PC-9 (cell line): ENCODE data around the gene IRF4. TPM values are rescaled to one million over a fixed set of nuclear protein-coding genes. Genes with fewer than 3 reads are reported as not detected.
A peak's percentile ranks its signal among the peaks of the same experiment; 100 is the strongest.

Experiments
- BruUV-seq: library from RNA; stranded (reverse); fragments of 400-500 nt; replicated peaks from 2 replicates; lab custom pipeline; 2021; lab: Mats Ljungman, UMichigan
- CTCF ChIA-PET: fragments of 300-600 bp; sonication (Branson Sonifier 250); formaldehyde crosslinking; loops from one replicate; lab custom pipeline; 2022; ENCODE audit warnings: antibody characterized with exemption; lab: Charles Lee
- POLR2A ChIA-PET: fragments of 300-600 bp; sonication (Branson Sonifier 250); formaldehyde crosslinking; loops from one replicate; lab custom pipeline; 2022; ENCODE audit warnings: antibody characterized with exemption; ENCODE audit not compliant: unreplicated experiment; lab: Charles Lee
- DNase-seq, 2 experiments: peaks; one replicate each; pipeline versions ENCODE4 v3.0.0 to v3.0.0-alpha.2; 2015 to 2022; ENCODE audit warnings: mixed read lengths in 1 of 2
- H2AFZ ChIP-seq: fragments of 200-600 bp; sonication (generic); 2 replicates; pipeline ENCODE4 v1.8.1; 2017; ENCODE audit warnings: antibody characterized with exemption
- H3F3A ChIP-seq: fragments of 200-600 bp; sonication (generic); 2 replicates; pipeline ENCODE4 v1.8.1; 2017; ENCODE audit warnings: antibody characterized with exemption, mild to moderate bottlenecking, low read depth; ENCODE audit not compliant: insufficient read depth
- H3K27ac ChIP-seq: fragments of 200-600 bp; sonication (generic); 2 replicates; pipeline ENCODE4 v1.6.1; 2016; ENCODE audit warnings: mixed run types
- H3K27me3 ChIP-seq: fragments of 200-600 bp; sonication (generic); 2 replicates; pipeline ENCODE4 v1.6.1; 2016; ENCODE audit warnings: low read depth, mixed run types; ENCODE audit not compliant: insufficient read depth
- H3K36me3 ChIP-seq: fragments of 200-600 bp; sonication (generic); 2 replicates; pipeline ENCODE4 v1.6.1; 2016; ENCODE audit warnings: low read depth, mixed run types
- H3K4me1 ChIP-seq: fragments of 200-600 bp; sonication (generic); replicated peaks from 2 replicates; pipeline ENCODE4 v1.6.1; 2016; ENCODE audit warnings: mixed run types; ENCODE audit not compliant: insufficient read depth
- H3K4me2 ChIP-seq: fragments of 200-600 bp; sonication (generic); 2 replicates; pipeline ENCODE4 v1.6.1; 2017; ENCODE audit warnings: mixed run types
- H3K4me3 ChIP-seq: fragments of 200-600 bp; sonication (generic); 2 replicates; pipeline ENCODE4 v1.6.1; 2016; ENCODE audit warnings: mixed run types
- H3K79me2 ChIP-seq: fragments of 200-600 bp; sonication (generic); 2 replicates; pipeline ENCODE4 v1.6.1; 2017; ENCODE audit warnings: low read depth, mixed run types
- H3K9me2 ChIP-seq: fragments of 200-600 bp; sonication (generic); 2 replicates; pipeline ENCODE4 v1.8.1; 2017; ENCODE audit warnings: mild to moderate bottlenecking; ENCODE audit not compliant: insufficient read depth
- H3K9me3 ChIP-seq: fragments of 200-600 bp; sonication (generic); 2 replicates; pipeline ENCODE4 v1.8.1; 2016; ENCODE audit warnings: low read depth; ENCODE audit not compliant: insufficient read depth
- H4K20me1 ChIP-seq: fragments of 200-600 bp; sonication (generic); 2 replicates; pipeline ENCODE4 v1.8.1; 2017; ENCODE audit not compliant: insufficient read depth
- CTCF ChIP-seq: fragments of 200-600 bp; sonication (generic); conservative IDR thresholded peaks from 2 replicates; pipeline ENCODE4 v1.6.1; 2017; ENCODE audit warnings: mixed run types, antibody characterized with exemption, mild to moderate bottlenecking, moderate library complexity
- EZH2 ChIP-seq: fragments of 200-600 bp; sonication (generic); IDR thresholded peaks from 2 replicates; pipeline ENCODE4 v1.8.0; 2017; ENCODE audit warnings: antibody characterized with exemption, low read depth
- intact Hi-C: fragments of 100-400 bp; cut with micrococcal nuclease; formaldehyde crosslinking; loops from one replicate; pipeline ENCODE4 v1.10.0; 2022; ENCODE audit not compliant: unreplicated experiment
- total RNA-seq: library from RNA; stranded (reverse); gene quantifications from 2 replicates; pipeline ENCODE4 v1.2.3, GENCODE V29; 2021

IRF4 gene
- total RNA-seq, 1 experiment from 2014 or later: not detected

GRCh38 chr6:415087-415486 lies 23.5 kb downstream of the IRF4 start:
- Histone ChIP-seq H3K4me3 (no peak overlapping the region), H3K79me2 (no peaks in the 10 kb centered on the region), H3K36me3 (no peaks in the 10 kb centered on the region), H3K4me1 (no peaks in the 10 kb centered on the region), H3K4me2 (no peak overlapping the region), H3K27ac (no peak overlapping the region), H3K9me2 (no peaks in the 10 kb centered on the region), H3K27me3 (peaks cover 39% of the 10 kb centered on the region), H2AFZ (no peak overlapping the region), H3K9me3 (no peaks in the 10 kb centered on the region; the same call in 1 of the 2 replicates), H4K20me1 (no peaks in the 10 kb centered on the region), H3F3A (no peaks in the 10 kb centered on the region)
- POLR2A ChIA-PET: no interaction called here
- DNase-seq: no peak
- CTCF ChIA-PET: no interaction called here
- intact Hi-C loops: no loop called here
- BruUV-seq: no TSS peak
- TF ChIP-seq CTCF (no peak), EZH2 (no peak)

- Histone ChIP-seq H3K27me3 (no peaks in the 10 kb centered on the region), H3K4me1 (peaks cover 9% of the 10 kb centered on the region), H3K27ac (no peak overlapping the region), H3K79me2 (no peaks in the 10 kb centered on the region), H3K4me3 (no peak overlapping the region), H3K4me2 (no peak overlapping the region), H3K9me3 (no peaks in the 10 kb centered on the region), H2AFZ (no peak overlapping the region), H3F3A (0 out of 2 replicates have a peak, but pooled peaks cover 6% of the 10 kb centered on the region), H3K9me2 (no peaks in the 10 kb centered on the region), H4K20me1 (no peaks in the 10 kb centered on the region), H3K36me3 (no peaks in the 10 kb centered on the region)
- DNase-seq: no peak
- TF ChIP-seq EZH2 (no peak), CTCF (no peak)
- intact Hi-C loops: no loop called here
- BruUV-seq: no TSS peak
- POLR2A ChIA-PET: no interaction called here
- CTCF ChIA-PET: no interaction called here
Measured at GRCh38 chr6:421211-421610, 29.7 kb downstream of the IRF4 start.

GRCh38 chr6:422433-423054 lies 31.0 kb downstream of the IRF4 start:
- H3K4me2 ChIP-seq: peak overlapping the region; percentile 24; the same call in 1 of the 2 replicates
- no peaks in the 10 kb centered on the region for H3K27me3 ChIP-seq
- intact Hi-C loops: no loop called here
- no peak overlapping the region for H3K4me3 ChIP-seq
- H2AFZ ChIP-seq: no peak overlapping the region
- H4K20me1 ChIP-seq: no peaks in the 10 kb centered on the region
- ChIA-PET POLR2A (interaction anchor here (0.7 kb wide), 1 partner anchor 10 kb away, joined by 6 read pairs; no protein-coding TSS in a partner anchor), CTCF (interaction anchor here (0.7 kb wide), 1 partner anchor 10 kb away, joined by 3 read pairs; no protein-coding TSS in a partner anchor)
- H3K27ac ChIP-seq: 0 out of 2 replicates have a peak overlapping the region, but pooled peaks have one; percentile 34
- H3K36me3 ChIP-seq: no peaks in the 10 kb centered on the region
- no TSS peak for BruUV-seq
- peak; percentile 56 to 88 for DNase-seq
- TF ChIP-seq CTCF: no peak
- H3K79me2 ChIP-seq: no peaks in the 10 kb centered on the region
- 0 out of 2 replicates have a peak, but pooled peaks cover 6% of the 10 kb centered on the region for H3F3A ChIP-seq
- H3K4me1 ChIP-seq: peaks cover 9% of the 10 kb centered on the region
- H3K9me3 ChIP-seq: no peaks in the 10 kb centered on the region
- no peaks in the 10 kb centered on the region for H3K9me2 ChIP-seq
